HEK293T (cell line): ENCODE results near the gene NPFFR1.

Source experiments
- CTCF ChIA-PET: fragments of 350-600 bp; formaldehyde crosslinking; extraction: SDS; loops from one replicate; lab custom pipeline; 2021; ENCODE audit warnings: antibody characterized with exemption, inconsistent platforms; lab: Yijun Ruan, JAX
- POLR2A ChIA-PET: fragments of 350-600 bp; formaldehyde crosslinking; extraction: SDS; loops from one replicate; lab custom pipeline; 2020; ENCODE audit warnings: antibody characterized with exemption, inconsistent platforms; lab: Yijun Ruan, JAX
- DNase-seq: peaks from one replicate; pipeline ENCODE4 v3.0.0; 2012; ENCODE audit warnings: mixed read lengths; ENCODE audit errors: extremely low spot score
- ARNT ChIP-seq: fragments of 450-650 bp; IDR thresholded peaks from 2 replicates; pipeline ENCODE4 v1.6.1; 2017; ENCODE audit warnings: mild to moderate bottlenecking
- BHLHE40 ChIP-seq: fragments of 450-650 bp; IDR thresholded peaks from 2 replicates; pipeline ENCODE4 v1.6.1; 2016; ENCODE audit warnings: mild to moderate bottlenecking, moderate library complexity, borderline replicate concordance
- CTBP1 ChIP-seq: fragments of 450-650 bp; IDR thresholded peaks from 2 replicates; pipeline ENCODE4 v1.6.1; 2016; ENCODE audit warnings: borderline replicate concordance
- ELF4 ChIP-seq: fragments of 450-650 bp; IDR thresholded peaks from 2 replicates; pipeline ENCODE4 v1.6.1; 2017; ENCODE audit warnings: antibody characterized with exemption
- FOXA1 ChIP-seq: fragments of 450-650 bp; IDR thresholded peaks from 2 replicates; pipeline ENCODE4 v1.6.1; 2016; ENCODE audit warnings: mild to moderate bottlenecking
- FOXK2 ChIP-seq: fragments of 450-650 bp; IDR thresholded peaks from 2 replicates; pipeline ENCODE4 v1.6.1; 2016; ENCODE audit warnings: mild to moderate bottlenecking
- FOXM1 ChIP-seq: fragments of 450-650 bp; IDR thresholded peaks from 2 replicates; pipeline ENCODE4 v1.6.1; 2017; ENCODE audit warnings: mild to moderate bottlenecking, borderline replicate concordance
- HDGF ChIP-seq: fragments of 450-650 bp; IDR thresholded peaks from 2 replicates; pipeline ENCODE4 v1.6.1; 2017; ENCODE audit warnings: antibody characterized with exemption, borderline replicate concordance
- L3MBTL2 ChIP-seq: fragments of 450-650 bp; conservative IDR thresholded peaks from 2 replicates; pipeline ENCODE4 v1.6.1; 2016; ENCODE audit warnings: mild to moderate bottlenecking
- LEF1 ChIP-seq: fragments of 450-650 bp; IDR thresholded peaks from 2 replicates; pipeline ENCODE4 v1.6.1; 2017; ENCODE audit warnings: mild to moderate bottlenecking, borderline replicate concordance
- NFRKB ChIP-seq: fragments of 450-650 bp; IDR thresholded peaks from 2 replicates; pipeline ENCODE4 v1.6.1; 2016; ENCODE audit warnings: mild to moderate bottlenecking, moderate library complexity
- SP1 ChIP-seq: fragments of 450-650 bp; IDR thresholded peaks from 2 replicates; pipeline ENCODE4 v1.6.1; 2017
- SUZ12 ChIP-seq: fragments of 450-650 bp; IDR thresholded peaks from 2 replicates; pipeline ENCODE4 v1.6.1; 2016; ENCODE audit warnings: mild to moderate bottlenecking
- TARDBP ChIP-seq: fragments of 450-650 bp; IDR thresholded peaks from 2 replicates; pipeline ENCODE4 v1.6.1; 2016
- ZNF384 ChIP-seq: fragments of 450-650 bp; IDR thresholded peaks from 2 replicates; pipeline ENCODE4 v1.6.1; 2016
- TF ChIP-seq, protein P1 (sequence below): fragments of 450-650 bp; IDR thresholded peaks from 2 replicates; pipeline ENCODE4 v1.6.1; 2016

Gene NPFFR1

DNA sequence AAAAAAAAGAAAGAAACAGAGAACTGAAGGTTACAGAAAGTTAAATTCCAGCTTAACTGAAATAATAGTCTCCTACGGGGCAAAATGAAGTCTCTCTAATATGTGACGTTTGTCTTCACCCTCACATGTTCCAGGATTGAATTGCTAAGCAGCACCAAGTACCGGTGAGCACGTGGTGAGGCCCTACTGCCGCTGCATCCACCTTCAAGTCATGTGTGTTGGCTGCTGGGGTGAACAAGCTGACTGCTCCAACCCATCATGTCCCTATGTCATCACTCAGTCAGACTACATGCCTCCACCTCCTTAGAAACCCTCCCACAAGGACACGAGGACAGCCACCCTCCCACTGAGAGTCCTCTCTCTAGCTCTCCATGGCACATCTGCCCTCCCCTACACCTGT lies 35.4 kb upstream of the NPFFR1 start:
- ChIA-PET CTCF (interaction anchor here (0.7 kb wide), 1 partner anchor 361 kb away, joined by 3 read pairs; no protein-coding TSS in a partner anchor), POLR2A (no interaction called here)
- no peak for DNase-seq
- TF ChIP-seq FOXK2 (no peak), SUZ12 (no peak), SP1 (no peak), LEF1 (no peak), ZNF384 (no peak), L3MBTL2 (no peak), ELF4 (no peak), NFRKB (no peak), TARDBP (no peak), HDGF (no peak), CTBP1 (no peak), ARNT (no peak), FOXA1 (no peak), BHLHE40 (no peak), FOXM1 (no peak)
- TF ChIP-seq, protein P1, sequence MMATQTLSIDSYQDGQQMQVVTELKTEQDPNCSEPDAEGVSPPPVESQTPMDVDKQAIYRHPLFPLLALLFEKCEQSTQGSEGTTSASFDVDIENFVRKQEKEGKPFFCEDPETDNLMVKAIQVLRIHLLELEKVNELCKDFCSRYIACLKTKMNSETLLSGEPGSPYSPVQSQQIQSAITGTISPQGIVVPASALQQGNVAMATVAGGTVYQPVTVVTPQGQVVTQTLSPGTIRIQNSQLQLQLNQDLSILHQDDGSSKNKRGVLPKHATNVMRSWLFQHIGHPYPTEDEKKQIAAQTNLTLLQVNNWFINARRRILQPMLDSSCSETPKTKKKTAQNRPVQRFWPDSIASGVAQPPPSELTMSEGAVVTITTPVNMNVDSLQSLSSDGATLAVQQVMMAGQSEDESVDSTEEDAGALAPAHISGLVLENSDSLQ = no peak

DNA sequence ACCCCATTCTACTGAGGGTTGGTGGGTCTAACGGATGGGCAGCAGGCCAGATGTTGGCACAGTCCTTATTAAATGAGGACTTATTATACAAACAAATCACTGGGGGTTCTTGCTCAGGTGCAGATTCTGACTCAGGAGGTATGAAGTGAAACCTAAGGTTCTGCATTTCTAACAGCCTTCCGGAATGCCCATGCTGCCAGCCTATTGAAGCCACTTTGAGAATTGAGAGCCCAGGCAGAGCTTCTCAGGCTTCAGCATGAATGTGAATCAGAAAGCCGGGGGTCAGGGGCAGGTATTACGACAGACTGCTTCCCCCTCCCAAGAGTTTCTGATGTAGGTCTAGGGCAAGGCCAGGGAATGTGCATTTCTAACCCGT lies 34.1 kb upstream of the NPFFR1 start:
- CTCF ChIA-PET = no interaction called here
- TF ChIP-seq ZNF384 = no peak
- no peak for TF ChIP-seq SP1
- no peak for TF ChIP-seq ELF4
- TF ChIP-seq FOXA1 = no peak
- TF ChIP-seq FOXM1 = no peak
- TF ChIP-seq NFRKB = no peak
- no peak for TF ChIP-seq ARNT
- TF ChIP-seq L3MBTL2 = no peak
- TF ChIP-seq BHLHE40 = no peak
- TF ChIP-seq, protein P1 = no peak
- DNase-seq = no peak
- POLR2A ChIA-PET = no interaction called here

DNA sequence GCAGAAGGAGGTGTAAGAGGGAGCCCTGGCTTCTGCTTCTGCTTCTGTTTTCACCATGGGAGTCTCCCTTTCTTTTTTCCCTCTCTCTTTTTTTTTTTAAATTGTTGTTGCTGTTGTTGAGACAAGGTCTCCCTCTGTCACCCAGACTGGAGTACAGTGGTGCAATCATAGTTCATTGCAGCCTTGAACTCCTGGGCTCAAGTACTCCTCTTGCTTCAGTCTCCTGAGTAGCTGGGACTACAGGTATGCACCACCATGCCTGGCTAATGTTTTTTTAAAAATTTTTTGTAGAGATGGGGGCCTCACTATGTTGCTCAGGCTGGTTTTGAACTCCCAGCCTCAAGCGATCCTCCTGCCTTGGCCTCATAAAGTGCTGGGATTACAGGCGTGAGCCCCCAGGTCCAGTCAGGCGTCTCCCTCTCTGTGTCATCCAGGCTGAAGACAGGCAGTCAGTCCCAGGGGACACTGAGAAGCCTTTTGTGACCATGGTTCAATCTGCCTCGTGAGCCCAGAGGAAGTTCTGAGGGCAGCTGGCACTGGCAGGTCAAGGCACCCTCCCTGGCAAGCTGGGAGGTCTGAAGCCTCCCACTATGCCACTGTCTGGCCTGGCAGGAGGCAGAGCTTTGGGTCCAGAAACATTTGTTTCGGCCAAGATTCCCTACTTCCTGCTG lies 33.6 kb upstream of the NPFFR1 start:
- DNase-seq = no peak
- no peak for TF ChIP-seq BHLHE40
- TF ChIP-seq ELF4 = no peak
- no peak for TF ChIP-seq HDGF
- TF ChIP-seq, protein P1 = no peak
- TF ChIP-seq FOXK2 = no peak
- no peak for TF ChIP-seq LEF1
- no peak for TF ChIP-seq CTBP1
- no peak for TF ChIP-seq L3MBTL2
- TF ChIP-seq TARDBP = no peak
- no peak for TF ChIP-seq NFRKB
- no peak for TF ChIP-seq FOXM1
- no peak for TF ChIP-seq FOXA1
- no peak for TF ChIP-seq SP1
- no peak for TF ChIP-seq SUZ12
- no peak for TF ChIP-seq ZNF384
- no peak for TF ChIP-seq ARNT
- ChIA-PET CTCF (no interaction called here), POLR2A (no interaction called here)

DNA sequence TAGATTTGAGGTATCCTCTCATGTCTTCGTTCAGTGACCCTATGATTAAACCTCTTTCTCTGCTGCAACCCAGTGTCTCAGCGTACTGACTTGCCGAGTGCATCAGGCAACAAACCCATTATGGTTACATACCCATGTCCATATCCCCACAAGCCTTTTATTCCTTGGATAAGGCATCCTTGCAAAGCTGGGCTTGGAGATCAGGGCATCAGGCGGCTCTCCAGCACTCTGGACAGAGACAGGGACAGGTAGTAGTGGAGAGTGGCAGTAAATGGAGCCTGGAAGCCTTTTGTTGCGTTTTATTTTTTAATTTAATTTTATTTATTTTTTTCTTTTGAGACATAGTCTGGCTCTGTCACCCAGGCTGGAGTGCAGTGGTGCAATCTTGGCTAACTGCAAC lies 32.0 kb upstream of the NPFFR1 start:
- TF ChIP-seq SUZ12 = no peak
- no peak for TF ChIP-seq SP1
- no peak for TF ChIP-seq ARNT
- TF ChIP-seq L3MBTL2 = no peak
- no peak for TF ChIP-seq FOXA1
- TF ChIP-seq TARDBP = no peak
- no peak for TF ChIP-seq LEF1
- TF ChIP-seq, protein P1 = no peak
- no peak for TF ChIP-seq HDGF
- CTCF ChIA-PET = interaction anchor here (1.3 kb wide), 1 partner anchor 51 kb away, joined by 3 read pairs; no protein-coding TSS in a partner anchor
- DNase-seq = no peak
- POLR2A ChIA-PET = no interaction called here

DNA sequence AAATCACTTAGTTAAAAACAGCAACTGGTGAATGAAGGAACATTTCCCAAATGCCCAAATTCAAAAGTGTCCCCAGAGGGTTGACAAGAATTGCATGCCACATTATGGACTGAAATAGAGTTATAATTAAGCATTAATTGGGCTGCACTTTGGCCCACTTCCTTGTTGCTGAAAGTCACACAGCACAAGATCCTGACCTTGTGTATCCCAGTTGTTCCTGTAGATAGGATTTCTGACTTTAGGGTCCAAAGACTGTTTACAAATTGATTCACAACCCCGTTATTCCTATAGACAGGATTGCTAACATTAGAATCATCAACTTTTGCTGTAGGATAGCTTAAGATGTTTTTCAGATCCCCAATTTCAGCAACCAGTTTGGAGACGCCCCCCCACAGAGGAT lies 31.5 kb upstream of the NPFFR1 start:
- CTCF ChIA-PET = interaction anchor here (1.3 kb wide), 1 partner anchor 50 kb away, joined by 3 read pairs; no protein-coding TSS in a partner anchor
- POLR2A ChIA-PET = no interaction called here
- no peak for DNase-seq
- TF ChIP-seq L3MBTL2 (no peak), SUZ12 (no peak)

DNA sequence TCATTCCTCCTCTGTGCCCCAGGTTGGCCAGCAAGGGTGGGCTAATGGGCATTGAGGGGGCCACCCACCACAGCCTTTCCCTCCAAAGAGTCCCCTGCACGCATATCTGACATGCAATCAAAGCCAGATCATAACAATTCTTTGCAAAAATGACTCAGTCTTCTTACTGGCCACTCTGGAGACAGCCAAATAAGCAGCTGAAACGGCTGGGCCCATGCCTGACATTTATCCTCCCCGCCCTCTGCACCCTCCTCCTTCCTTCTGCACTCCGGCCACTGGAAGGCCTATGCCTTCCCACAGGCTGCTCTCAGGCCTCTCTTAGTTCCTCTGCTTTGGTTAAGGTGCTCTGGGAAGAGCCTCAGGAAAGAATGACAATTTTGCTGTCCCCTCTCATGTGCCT lies 29.2 kb upstream of the NPFFR1 start:
- DNase-seq = no peak
- ChIA-PET POLR2A (no interaction called here), CTCF (no interaction called here)
- no peak for TF ChIP-seq ELF4
- no peak for TF ChIP-seq L3MBTL2
- TF ChIP-seq FOXK2 = no peak
- TF ChIP-seq SP1 = no peak
- TF ChIP-seq, protein P1 = no peak
- TF ChIP-seq FOXA1 = no peak
- no peak for TF ChIP-seq CTBP1
- no peak for TF ChIP-seq ZNF384
- no peak for TF ChIP-seq NFRKB
